SH-SY5Y (cell line): ENCODE data around the gene GAB1.

ENCODE experiments used
- GATA2 ChIP-seq: IDR thresholded peaks from 2 replicates; pipeline ENCODE4 v1.6.1; 2011; ENCODE audit warnings: mild to moderate bottlenecking, low read depth, low read length
- GATA3 ChIP-seq: IDR thresholded peaks from 2 replicates; pipeline ENCODE4 v1.6.1; 2011; ENCODE audit warnings: low read depth, mild to moderate bottlenecking, low read length, moderate library complexity

DNA sequence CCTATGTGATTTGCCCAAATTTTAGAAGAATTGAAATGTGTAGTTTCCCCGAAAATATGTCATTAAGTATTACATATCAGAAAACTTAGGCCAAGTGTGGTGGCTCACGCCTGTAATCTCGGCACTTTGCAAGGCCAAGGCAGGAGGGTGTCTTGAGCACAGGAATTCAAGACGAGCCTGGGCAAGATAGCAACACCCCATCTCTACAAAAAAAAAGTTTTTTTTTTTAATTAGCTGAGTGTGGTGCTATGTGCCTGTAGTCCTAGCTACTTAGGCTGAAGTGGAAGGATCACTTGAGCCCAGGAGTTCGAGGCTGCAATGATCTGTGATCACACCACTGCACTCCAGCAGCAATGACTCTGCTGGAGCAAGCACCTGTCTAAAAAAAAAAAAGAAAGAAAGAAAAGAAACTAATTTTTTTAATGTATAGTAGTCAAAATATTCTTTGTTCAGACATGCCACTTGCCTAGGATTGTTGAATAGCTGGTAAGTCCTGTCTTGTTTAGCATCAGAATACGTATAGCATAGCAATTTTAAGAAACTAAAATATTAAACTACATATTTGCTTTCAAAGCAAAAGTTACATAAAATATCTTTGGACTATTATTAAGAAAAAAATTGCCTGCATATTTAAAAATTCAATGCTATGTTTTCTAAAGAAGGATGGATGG is 40.1 kb upstream of the GAB1 start:
- TF ChIP-seq GATA2: no peak
- no peak for TF ChIP-seq GATA3
